ENCODE measurements around the gene TTC23L.

The TTC23L gene

DNA sequence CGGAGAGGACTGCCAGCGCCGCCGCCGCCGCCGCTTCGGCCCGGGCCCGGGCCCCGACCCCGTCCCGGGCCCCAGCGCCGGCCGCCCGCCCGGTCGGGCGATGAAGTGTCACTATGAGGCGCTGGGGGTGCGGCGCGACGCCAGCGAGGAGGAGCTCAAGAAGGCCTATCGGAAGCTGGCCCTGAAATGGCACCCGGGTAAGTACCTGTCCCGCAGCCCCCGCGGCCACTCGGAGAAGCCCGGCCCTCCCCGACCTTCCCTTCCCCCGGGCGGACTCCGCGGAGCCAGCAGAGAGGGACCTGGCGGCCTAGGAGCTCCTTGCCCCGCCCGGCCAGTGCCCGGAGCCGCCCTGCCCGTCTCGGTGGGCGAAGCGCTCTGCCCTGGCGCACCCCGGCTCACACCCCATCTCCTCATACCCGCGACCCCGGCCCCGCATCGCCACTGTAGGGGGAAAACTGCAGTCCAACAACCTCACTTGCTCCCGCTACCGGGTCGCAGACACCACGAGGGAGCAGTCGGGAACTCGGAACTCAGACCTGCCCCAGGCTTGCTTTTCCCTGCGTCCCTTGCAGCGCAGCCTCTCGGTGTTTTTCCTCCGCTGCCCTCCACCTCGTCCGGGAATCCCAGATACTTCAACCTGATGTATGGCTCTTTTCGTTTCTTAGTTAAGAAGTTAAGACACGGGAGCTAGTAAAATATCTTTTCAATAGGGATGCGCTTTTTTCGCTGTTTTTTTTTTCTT is 90.9 kb downstream of the TTC23L start:
- H3K4me1 Mint-ChIP-seq (ENCODE audit: low read depth) = peaks cover 32% of the 10 kb centered on the region
- H3K4me3 Mint-ChIP-seq = peak overlapping the region; percentile 92
- H3K27ac Mint-ChIP-seq = peak overlapping the region; percentile 87
- peaks cover 27% of the 10 kb centered on the region for H3K36me3 Mint-ChIP-seq (ENCODE audit: low read depth)
- no peaks in the 10 kb centered on the region for H3K27me3 Mint-ChIP-seq (ENCODE audit: low read depth)
- no peaks in the 10 kb centered on the region for H3K9me3 Mint-ChIP-seq

DNA sequence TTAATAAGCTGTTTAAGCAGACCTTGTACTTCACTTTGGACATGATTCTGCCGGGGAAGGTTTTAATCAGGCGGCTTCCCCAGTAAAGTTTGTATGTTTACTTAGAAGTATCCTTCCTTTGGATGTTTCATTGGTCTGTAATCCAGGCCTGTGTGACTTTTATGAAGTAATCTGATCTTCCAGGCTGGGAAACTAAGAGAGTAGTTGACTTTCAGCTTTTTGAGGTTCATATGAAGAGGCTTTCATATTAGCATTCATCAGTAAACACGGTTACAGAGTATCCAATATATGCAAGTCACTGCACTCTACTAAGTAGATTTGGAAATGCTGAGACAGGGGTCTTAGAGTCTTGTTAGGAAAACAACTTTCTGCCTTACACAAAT is 91.5 kb downstream of the TTC23L start:
- Mint-ChIP-seq H3K27ac (peak overlapping the region; percentile 87), H3K9me3 (no peaks in the 10 kb centered on the region), H3K4me3 (peak overlapping the region; percentile 92), H3K36me3 (ENCODE audit: low read depth) (peaks cover 24% of the 10 kb centered on the region), H3K27me3 (ENCODE audit: low read depth) (no peaks in the 10 kb centered on the region), H3K4me1 (ENCODE audit: low read depth) (peaks cover 31% of the 10 kb centered on the region)

DNA sequence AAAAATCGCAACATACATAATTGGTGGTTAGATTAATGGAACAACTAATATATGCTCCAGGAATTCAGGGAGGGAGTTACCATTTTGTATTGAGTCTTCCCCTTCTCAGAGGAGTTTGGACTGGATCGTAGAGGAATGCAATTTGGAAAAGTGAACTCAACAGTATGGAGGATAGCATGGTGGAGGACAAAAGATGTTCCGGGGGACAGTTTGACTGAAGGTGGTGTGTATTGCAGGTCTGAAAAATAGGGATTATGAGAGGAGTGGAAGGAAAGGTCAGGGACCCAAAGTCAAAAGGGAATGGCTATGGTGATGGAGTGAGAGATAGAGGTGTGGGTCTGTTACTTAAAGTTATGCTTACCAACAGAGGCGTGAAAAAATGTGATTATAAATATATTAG is 91.9 kb downstream of the TTC23L start:
- Mint-ChIP-seq H3K4me1 (ENCODE audit: low read depth) (peaks cover 31% of the 10 kb centered on the region), H3K27ac (peak overlapping the region; percentile 87), H3K36me3 (ENCODE audit: low read depth) (peaks cover 24% of the 10 kb centered on the region), H3K27me3 (ENCODE audit: low read depth) (no peaks in the 10 kb centered on the region), H3K4me3 (peak overlapping the region; percentile 92), H3K9me3 (no peaks in the 10 kb centered on the region)

DNA sequence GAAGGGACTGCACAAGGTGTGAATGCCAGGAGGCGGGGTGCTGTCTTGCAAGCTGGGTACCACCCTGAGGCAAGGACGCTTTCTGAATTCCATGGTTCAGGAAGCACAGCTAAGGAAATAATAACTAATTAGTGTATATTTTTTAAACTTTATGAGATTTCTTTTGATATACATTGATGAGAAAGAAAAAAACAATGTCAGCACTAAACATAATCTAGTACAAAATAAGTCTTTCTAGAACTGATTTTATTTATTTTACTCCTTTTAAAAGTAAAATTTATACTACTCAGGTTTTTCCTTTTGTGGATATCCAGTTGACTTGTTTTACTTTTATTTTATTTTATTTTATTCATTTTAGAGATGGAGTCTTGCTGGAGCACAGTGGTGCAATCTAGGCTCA is 94.0 kb downstream of the TTC23L start:
- Mint-ChIP-seq H3K36me3 (ENCODE audit: low read depth) (peaks cover 25% of the 10 kb centered on the region), H3K27me3 (ENCODE audit: low read depth) (no peaks in the 10 kb centered on the region), H3K4me3 (no peak overlapping the region), H3K4me1 (ENCODE audit: low read depth) (peaks cover 31% of the 10 kb centered on the region), H3K27ac (no peak overlapping the region), H3K9me3 (no peaks in the 10 kb centered on the region)

DNA sequence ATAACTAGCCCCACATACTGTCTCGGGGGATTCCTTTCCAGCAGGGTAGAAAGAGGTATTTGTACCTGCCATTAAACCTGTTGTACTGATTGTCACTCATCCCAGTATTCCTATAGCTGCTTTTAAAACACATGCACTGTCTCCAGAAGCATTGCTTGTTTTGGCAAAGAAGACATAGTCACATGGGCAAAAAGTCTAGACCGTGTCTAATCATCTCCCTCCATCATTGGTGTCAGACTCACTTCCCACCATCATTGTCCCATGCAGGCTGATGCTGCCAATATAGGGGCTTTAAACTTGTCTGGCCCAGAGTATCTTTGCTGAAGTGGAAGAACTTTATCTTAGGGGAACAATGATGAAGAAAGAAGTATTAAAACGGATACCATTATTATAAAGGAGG is 103.0 kb downstream of the TTC23L start:
- Mint-ChIP-seq H3K4me1 (ENCODE audit: low read depth) (peaks cover 4% of the 10 kb centered on the region), H3K27ac (no peak overlapping the region), H3K9me3 (no peaks in the 10 kb centered on the region), H3K4me3 (no peak overlapping the region), H3K36me3 (ENCODE audit: low read depth) (peaks cover 37% of the 10 kb centered on the region), H3K27me3 (ENCODE audit: low read depth) (no peaks in the 10 kb centered on the region)

DNA sequence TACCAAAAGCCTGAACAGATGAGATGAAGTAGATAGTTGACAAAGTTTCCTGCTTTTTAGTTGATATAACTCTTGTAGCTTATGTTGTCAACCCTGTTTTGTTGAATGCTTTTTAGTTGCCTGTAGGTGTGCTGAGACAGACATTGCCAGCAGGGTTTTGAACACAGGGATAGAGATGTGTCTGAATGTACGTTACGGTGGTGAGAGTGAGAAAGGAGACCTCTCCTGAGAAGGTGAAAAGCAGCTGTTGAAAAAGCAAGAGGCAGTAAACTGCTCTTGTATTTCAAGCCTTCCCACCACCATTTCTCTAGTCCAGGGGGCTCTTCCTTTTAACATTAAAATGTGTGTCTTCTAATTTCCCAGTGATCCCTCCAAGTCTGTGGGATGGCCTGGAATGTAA is 105.1 kb downstream of the TTC23L start:
- peaks cover 39% of the 10 kb centered on the region for H3K36me3 Mint-ChIP-seq (ENCODE audit: low read depth)
- H3K4me1 Mint-ChIP-seq (ENCODE audit: low read depth) = no peaks in the 10 kb centered on the region
- H3K9me3 Mint-ChIP-seq = no peaks in the 10 kb centered on the region
- H3K27me3 Mint-ChIP-seq (ENCODE audit: low read depth) = no peaks in the 10 kb centered on the region
- H3K27ac Mint-ChIP-seq = no peak overlapping the region
- H3K4me3 Mint-ChIP-seq = no peak overlapping the region

DNA sequence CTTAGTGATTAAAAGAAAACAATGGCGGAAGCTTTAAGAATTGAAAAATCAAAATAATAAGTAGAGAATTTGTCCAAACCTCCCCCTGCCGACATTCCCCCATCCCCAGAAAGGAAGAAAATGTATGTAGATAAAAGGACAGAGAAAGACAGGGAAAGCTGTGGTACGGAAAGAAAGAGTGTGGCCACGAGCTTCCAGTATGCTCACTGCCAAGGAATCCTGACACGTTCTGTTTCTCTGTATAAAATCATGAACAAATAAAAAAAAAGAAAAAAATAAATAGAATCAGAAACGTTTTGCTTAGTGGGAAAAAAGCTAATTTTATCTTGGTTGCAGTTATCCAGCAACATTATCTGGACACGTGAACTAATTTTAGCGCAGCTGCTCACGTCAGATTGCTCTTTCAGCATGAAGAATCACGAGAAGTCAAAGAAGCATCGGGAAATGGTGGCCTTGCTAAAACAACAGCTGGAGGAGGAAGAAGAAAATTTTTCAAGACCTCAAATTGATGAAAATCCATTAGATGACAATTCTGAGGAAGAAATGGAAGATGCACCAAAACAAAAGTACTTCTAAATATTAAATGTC is 105.6 kb downstream of the TTC23L start:
- H3K36me3 Mint-ChIP-seq (ENCODE audit: low read depth) = peaks cover 42% of the 10 kb centered on the region
- no peak overlapping the region for H3K27ac Mint-ChIP-seq

More for the DNA sequence above, 105.6 kb downstream of the TTC23L start:
- no peak overlapping the region for H3K4me3 Mint-ChIP-seq
- H3K4me1 Mint-ChIP-seq (ENCODE audit: low read depth) = no peaks in the 10 kb centered on the region
- no peaks in the 10 kb centered on the region for H3K9me3 Mint-ChIP-seq
- H3K27me3 Mint-ChIP-seq (ENCODE audit: low read depth) = no peaks in the 10 kb centered on the region
